Hepatocyte (in vitro differentiated cells): ENCODE results near the gene PCDHA8. TPM values are rescaled to one million over a fixed set of nuclear protein-coding genes. Genes with fewer than 3 reads are reported as not detected.

Source experiments
- DNase-seq: peaks from one replicate; pipeline ENCODE4 v3.0.0-alpha.2; 2016; ENCODE audit warnings: low spot score
- H2AFZ ChIP-seq: fragments of 200-600 bp; sonication (generic); 2 replicates; pipeline ENCODE4 v1.6.0; 2016; ENCODE audit warnings: antibody characterized with exemption, mild to moderate bottlenecking
- H3K27ac ChIP-seq: fragments of 200-600 bp; sonication (generic); 2 replicates; pipeline ENCODE4 v1.5.1; 2016; ENCODE audit warnings: mild to moderate bottlenecking
- H3K27me3 ChIP-seq: fragments of 200-600 bp; sonication (generic); 2 replicates; pipeline ENCODE4 v1.6.1; 2016
- H3K36me3 ChIP-seq: fragments of 200-600 bp; sonication (generic); replicated peaks from 2 replicates; pipeline ENCODE4 v1.5.1; 2016; ENCODE audit warnings: low read depth; ENCODE audit not compliant: insufficient read depth
- H3K4me1 ChIP-seq: fragments of 200-600 bp; sonication (generic); 2 replicates; pipeline ENCODE4 v1.5.1; 2016; ENCODE audit warnings: mild to moderate bottlenecking, moderate library complexity; ENCODE audit not compliant: insufficient read depth
- H3K4me2 ChIP-seq: fragments of 200-600 bp; sonication (generic); 2 replicates; pipeline ENCODE4 v1.6.0; 2016
- H3K4me3 ChIP-seq: fragments of 200-600 bp; sonication (generic); 2 replicates; pipeline ENCODE4 v1.5.1; 2016; ENCODE audit warnings: mild to moderate bottlenecking
- H3K79me2 ChIP-seq: fragments of 200-600 bp; sonication (generic); 2 replicates; pipeline ENCODE4 v1.6.0; 2017; ENCODE audit warnings: mild to moderate bottlenecking
- H3K9me2 ChIP-seq: fragments of 200-600 bp; sonication (generic); replicated peaks from 2 replicates; pipeline ENCODE4 v1.6.0; 2017; ENCODE audit warnings: mild to moderate bottlenecking; ENCODE audit not compliant: insufficient read depth
- H3K9me3 ChIP-seq: fragments of 200-600 bp; sonication (generic); 2 replicates; pipeline ENCODE4 v1.5.1; 2016; ENCODE audit warnings: low read depth, mild to moderate bottlenecking
- H4K20me1 ChIP-seq: fragments of 200-600 bp; sonication (generic); 2 replicates; pipeline ENCODE4 v1.6.0; 2016; ENCODE audit warnings: mild to moderate bottlenecking; ENCODE audit not compliant: insufficient read depth, poor library complexity, severe bottlenecking
- EZH2 ChIP-seq: fragments of 200-600 bp; sonication (generic); IDR thresholded peaks from 2 replicates; pipeline ENCODE4 v1.6.1; 2016; ENCODE audit warnings: antibody characterized with exemption, mild to moderate bottlenecking, borderline replicate concordance
- EZH2phosphoT487 ChIP-seq: fragments of 200-600 bp; sonication (generic); IDR thresholded peaks from one replicate; pipeline ENCODE4 v1.6.1; 2018; ENCODE audit warnings: antibody characterized with exemption, mild to moderate bottlenecking, low read depth, moderate library complexity; ENCODE audit not compliant: unreplicated experiment, severe bottlenecking
- WGBS: methylation state at CpG from one replicate; pipeline ENCODE4 v1.1.6; 2016; ENCODE audit warnings: low lambda C conversion rate; ENCODE audit errors: missing lambda C conversion rate; 5-methylcytosine and 5-hydroxymethylcytosine counted together
- polyA plus RNA-seq: library from polyadenylated mRNA; unstranded; fragments of >200 nt; fragmentation: Nextera tagmentation; extraction: Ambion mirVana; gene quantifications from 2 replicates; pipeline ENCODE4 v1.2.1, GENCODE V29; 2016
- total RNA-seq: library from RNA; depleted of rRNA; stranded (reverse); fragments of >200 nt; gene quantifications from 2 replicates; pipeline ENCODE4 v1.2.3, GENCODE V29; 2014
- TF ChIP-seq, protein P1 (sequence below): fragments of 200-600 bp; sonication (generic); IDR thresholded peaks from 2 replicates; pipeline ENCODE4 v1.5.1; 2016; ENCODE audit warnings: antibody characterized with exemption, mild to moderate bottlenecking; ENCODE audit not compliant: poor library complexity

Gene PCDHA8
- total and polyA plus RNA-seq, 2 experiments from 2014 or later, result 0.13 to 1.9 TPM

DNA sequence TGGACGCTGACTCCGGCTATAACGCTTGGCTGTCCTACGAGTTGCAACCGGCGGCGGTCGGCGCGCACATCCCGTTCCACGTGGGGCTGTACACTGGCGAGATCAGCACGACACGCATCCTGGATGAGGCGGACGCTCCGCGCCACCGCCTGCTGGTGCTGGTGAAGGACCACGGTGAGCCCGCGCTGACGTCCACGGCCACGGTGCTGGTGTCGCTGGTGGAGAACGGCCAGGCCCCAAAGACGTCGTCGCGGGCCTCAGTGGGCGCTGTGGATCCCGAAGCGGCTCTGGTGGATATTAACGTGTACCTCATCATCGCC is 36.2 kb downstream of the PCDHA8 start:
- no peaks in the 10 kb centered on the region for H3K9me3 ChIP-seq

GRCh38 chr5:140881889-140882590 is 41.1 kb downstream of the PCDHA8 start, which contains the start of gene PCDHA13:
PCDHA13 (plus strand) TSS chr5:140882124; CDS start chr5:140882269, 145 bp downstream.
- Histone ChIP-seq H3K36me3 (no peaks in the 10 kb centered on the region), H3K9me3 (peaks cover 6% of the 10 kb centered on the region), H3K79me2 (peaks cover 20% of the 10 kb centered on the region), H3K4me3 (no peak within 1 kb of the TSS), H3K9me2 (no peaks in the 10 kb centered on the region), H3K4me1 (no peaks in the 10 kb centered on the region), H3K4me2 (peak within 1 kb of the TSS; percentile 65), H2AFZ (no peak within 1 kb of the TSS), H3K27me3 (no peaks in the 10 kb centered on the region), H4K20me1 (no peaks in the 10 kb centered on the region), H3K27ac (no peak within 1 kb of the TSS)
- WGBS, result 73% methylated on average over 35 of the region's 35 CpGs
- peak; percentile 48 for DNase-seq
- no peak for TF ChIP-seq EZH2phosphoT487
- TF ChIP-seq, protein P1, sequence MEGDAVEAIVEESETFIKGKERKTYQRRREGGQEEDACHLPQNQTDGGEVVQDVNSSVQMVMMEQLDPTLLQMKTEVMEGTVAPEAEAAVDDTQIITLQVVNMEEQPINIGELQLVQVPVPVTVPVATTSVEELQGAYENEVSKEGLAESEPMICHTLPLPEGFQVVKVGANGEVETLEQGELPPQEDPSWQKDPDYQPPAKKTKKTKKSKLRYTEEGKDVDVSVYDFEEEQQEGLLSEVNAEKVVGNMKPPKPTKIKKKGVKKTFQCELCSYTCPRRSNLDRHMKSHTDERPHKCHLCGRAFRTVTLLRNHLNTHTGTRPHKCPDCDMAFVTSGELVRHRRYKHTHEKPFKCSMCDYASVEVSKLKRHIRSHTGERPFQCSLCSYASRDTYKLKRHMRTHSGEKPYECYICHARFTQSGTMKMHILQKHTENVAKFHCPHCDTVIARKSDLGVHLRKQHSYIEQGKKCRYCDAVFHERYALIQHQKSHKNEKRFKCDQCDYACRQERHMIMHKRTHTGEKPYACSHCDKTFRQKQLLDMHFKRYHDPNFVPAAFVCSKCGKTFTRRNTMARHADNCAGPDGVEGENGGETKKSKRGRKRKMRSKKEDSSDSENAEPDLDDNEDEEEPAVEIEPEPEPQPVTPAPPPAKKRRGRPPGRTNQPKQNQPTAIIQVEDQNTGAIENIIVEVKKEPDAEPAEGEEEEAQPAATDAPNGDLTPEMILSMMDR, result peak; percentile 40

More for the DNA sequence above, 36.2 kb downstream of the PCDHA8 start:
- Histone ChIP-seq H3K36me3 (no peaks in the 10 kb centered on the region), H3K4me3 (no peak overlapping the region), H2AFZ (no peak overlapping the region), H3K9me2 (no peaks in the 10 kb centered on the region), H3K4me1 (no peaks in the 10 kb centered on the region), H3K27ac (no peak overlapping the region), H3K4me2 (no peak overlapping the region), H3K79me2 (peaks cover 24% of the 10 kb centered on the region), H4K20me1 (no peaks in the 10 kb centered on the region), H3K27me3 (no peaks in the 10 kb centered on the region)
- WGBS, result 97% methylated on average over 37 of the region's 37 CpGs
- no peak for TF ChIP-seq EZH2phosphoT487
- TF ChIP-seq EZH2, result no peak
- TF ChIP-seq, protein P1, result no peak
- DNase-seq, result no peak

- Histone ChIP-seq H3K27ac (no peak overlapping the region), H3K4me1 (no peaks in the 10 kb centered on the region), H3K4me3 (no peak overlapping the region), H2AFZ (no peak overlapping the region), H4K20me1 (no peaks in the 10 kb centered on the region), H3K9me3 (peaks cover 6% of the 10 kb centered on the region), H3K27me3 (no peaks in the 10 kb centered on the region), H3K36me3 (no peaks in the 10 kb centered on the region), H3K9me2 (no peaks in the 10 kb centered on the region), H3K4me2 (peak overlapping the region; percentile 65), H3K79me2 (peaks cover 20% of the 10 kb centered on the region)
- no peak for DNase-seq
- TF ChIP-seq, protein P1, result peak; percentile 30
- no peak for TF ChIP-seq EZH2phosphoT487
- no peak for TF ChIP-seq EZH2
- WGBS, result 64% methylated on average over 12 of the region's 12 CpGs
Measured at GRCh38 chr5:140882591-140882899, 41.6 kb downstream of the PCDHA8 start.
